GM21515 (cell line): ENCODE measurements around the gene KLHL4.
"Not testable (repeated sequence)": the region's sequence is repeated elsewhere in the genome, so short reads cannot be mapped to it uniquely, and the experiment has no call there.

Experiments used
- ATAC-seq: cut with Tn5 transposase; IDR thresholded peaks from one replicate; pipeline ENCODE4 v1.9.1; 2021; ENCODE audit not compliant: unreplicated experiment

The KLHL4 gene

DNA sequence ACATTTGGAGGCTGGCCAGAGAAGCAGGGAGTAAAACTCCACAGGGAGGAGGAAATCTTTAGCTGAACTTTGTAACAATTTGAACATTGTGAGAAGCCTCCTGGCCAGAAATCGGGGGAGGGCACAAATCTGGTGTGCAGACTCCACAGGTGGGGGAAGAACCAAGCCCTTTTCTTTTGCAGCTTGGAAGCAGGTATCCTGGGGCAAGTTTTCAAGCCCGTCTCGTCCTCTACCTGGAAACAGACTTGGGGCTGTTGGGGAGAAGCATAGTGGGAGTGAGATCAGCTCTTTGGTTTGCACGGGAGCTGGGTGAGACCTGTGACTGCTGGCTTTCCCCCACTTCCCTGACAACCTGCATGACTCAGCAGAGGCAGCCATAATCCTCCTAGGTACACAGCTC, 123.8 kb downstream of the KLHL4 start:
- ATAC-seq, result not testable (repeated sequence)

DNA sequence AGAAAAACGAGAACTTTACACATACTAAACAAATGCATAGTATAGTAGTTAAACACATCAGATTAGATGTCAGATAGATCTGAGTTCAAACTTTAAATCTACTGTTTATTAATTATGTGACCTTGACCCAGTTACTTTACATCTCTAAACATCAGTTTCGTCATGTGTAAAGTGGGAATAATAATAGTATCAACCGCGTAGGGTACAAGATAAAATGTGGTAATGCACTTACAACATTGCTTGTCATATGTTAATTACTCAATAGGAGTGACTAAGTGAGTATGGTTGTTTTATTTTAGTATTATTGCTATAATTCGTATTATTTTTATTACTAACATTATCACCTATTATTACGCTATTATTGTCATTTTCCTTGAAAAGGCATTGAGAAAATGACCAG, 144.2 kb downstream of the KLHL4 start:
- ATAC-seq, result no peak

DNA sequence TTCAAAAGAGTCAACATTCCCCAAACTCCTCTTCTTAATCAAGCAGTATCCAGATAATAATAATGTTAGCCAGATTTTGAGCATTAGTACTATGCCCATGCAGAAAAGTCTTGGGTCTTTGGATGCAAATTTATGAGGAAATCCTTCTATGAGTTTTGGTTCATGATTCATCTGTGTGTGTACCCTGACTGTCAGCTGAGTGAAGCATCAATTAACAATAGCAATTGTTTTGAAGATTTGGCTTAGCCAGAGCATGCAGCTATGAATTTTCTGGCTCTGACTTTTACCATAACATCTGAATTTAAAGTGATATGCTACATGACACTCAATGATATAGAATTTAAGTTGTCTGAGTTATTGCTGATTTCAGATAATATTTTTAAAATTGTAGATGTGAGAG, 145.8 kb downstream of the KLHL4 start:
- ATAC-seq, result no peak

DNA sequence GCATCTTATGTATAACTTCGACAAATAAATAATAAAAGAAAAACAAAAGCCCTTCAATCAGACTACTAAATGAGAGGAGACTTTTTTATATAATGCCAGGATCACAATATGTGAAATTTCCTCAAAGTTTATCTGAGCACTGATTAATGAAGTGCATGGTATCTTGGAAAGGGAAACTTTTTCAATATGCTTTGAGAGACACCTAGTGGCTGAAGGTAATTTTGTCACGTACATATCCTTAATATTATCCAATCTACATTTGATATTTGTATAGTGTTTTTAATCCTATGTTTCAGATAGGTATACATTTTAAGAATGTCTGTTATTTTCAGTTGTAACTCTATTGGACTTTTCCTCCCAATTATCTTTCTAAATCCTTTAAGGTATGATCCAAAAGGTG, 146.8 kb downstream of the KLHL4 start:
- no peak for ATAC-seq

DNA sequence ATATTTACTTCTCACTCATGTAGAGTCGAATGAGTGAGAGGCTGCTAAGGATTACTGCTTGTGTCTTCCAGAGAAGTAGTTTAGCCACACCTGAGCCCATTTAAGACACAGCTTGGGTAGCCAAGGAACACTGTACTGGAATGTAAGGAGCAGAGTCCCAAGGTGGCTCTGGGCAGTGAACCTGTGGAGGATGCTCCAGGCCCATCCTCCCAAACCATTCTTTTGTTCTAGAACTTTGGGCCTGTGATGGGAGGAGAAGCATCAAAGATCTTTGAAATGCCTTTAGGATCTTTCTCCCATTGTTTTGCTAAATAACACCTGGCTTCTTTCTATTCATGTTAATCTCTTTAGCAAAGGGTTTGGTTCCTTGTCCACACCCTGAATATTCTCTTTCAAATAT, 162.2 kb downstream of the KLHL4 start:
- no peak for ATAC-seq

DNA sequence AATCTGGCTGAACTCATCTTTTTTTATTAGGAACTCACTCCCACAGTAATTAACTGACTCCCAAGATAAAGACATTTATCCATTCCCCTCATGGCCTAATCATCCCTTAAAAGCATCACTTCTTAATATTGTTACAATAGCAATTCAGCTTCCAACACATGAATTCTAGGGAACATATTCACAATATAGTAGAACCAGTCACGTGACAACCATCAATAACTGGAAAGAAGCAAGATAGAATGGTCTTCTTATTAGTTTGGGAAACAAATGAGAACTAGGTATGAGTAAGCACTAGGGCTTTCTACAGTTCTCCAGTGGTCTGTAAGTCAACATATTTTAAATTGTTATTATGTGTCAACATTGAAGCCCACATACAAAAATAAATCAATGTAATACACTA, 170.1 kb downstream of the KLHL4 start:
- no peak for ATAC-seq

DNA sequence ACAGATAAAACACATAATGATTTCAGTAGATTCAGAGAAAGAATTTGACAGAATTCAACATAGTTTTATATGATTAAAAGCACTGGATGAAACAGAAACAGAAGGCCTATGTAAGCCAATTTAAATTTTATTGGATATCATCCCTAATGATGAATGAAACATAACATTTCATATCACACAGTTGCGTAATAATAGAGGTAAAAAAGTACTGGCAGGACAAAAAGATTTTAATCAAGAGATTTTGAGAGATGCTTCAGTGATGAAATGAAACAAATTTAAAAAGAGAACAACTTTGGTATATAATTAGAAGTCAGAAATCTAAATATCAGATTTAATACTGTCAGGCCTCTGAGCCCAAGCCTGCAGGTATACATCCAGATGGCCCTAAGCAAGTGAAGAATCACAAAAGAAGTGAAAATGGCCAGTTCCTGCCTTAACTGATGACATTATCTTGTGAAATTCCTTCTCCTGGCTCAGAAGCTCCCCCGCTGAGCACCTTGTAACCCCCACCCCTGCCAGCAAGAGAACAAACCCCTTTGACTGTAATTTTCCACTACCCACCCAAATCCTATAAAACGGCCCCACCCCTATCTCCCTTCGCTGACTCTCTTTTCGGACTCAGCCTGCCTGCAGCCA, 170.6 kb downstream of the KLHL4 start:
- ATAC-seq, result not testable (repeated sequence)

DNA sequence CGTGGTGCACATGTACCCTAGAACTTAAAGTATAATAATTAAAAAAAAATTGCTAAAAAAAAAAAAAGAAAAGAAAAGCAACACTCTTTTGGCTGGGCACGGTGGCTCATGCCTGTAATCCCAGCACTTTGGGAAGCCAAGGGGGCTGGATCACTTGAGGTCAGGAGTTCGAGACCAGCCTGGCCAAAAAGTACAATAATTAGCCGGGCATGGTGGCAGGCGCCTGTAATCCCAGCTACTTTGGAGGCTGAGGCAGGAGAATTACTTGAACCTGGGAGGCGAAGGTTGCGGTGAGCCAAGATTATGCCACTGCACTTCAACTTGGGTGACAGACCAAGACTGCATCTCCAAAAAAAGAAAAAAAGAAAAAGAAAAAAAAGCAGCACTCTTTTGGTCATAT, 171.6 kb downstream of the KLHL4 start:
- not testable (repeated sequence) for ATAC-seq

DNA sequence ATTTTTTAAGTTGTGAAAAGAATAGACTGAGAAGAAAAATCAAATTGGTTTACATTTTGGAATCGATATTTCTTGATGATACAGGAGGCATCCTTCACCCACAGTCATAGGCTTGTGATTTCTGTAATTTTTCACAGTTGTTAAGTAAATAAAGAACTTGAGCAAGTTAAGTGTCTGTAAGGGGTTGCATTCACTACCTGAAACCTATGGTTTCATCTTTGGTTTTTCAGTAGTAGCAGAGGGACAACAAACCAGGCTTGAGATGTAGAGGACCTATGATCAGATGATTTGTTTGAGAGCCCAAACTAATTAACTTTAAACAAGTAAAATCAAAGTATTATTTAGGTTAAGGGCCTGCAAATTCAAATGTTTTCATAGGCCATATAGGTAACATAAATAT, 175.6 kb downstream of the KLHL4 start:
- no peak for ATAC-seq

DNA sequence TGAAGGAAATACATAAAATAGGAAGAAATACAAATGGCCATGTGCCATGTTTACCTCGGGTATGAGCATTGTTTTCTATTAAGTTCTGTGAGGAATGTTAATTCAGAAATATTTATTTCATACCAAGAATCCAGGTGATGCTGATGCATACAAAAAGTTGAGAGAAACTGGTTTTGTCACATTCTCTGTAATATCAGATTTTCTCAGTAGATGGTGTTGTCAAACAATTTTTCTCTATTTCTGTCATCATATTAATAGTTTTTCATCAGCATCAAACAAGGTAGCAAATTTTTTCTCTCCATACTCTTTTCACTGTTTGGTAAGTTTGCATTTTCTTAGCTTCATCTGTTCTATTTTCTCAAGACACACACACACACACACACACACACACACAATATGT, 179.8 kb downstream of the KLHL4 start:
- no peak for ATAC-seq

DNA sequence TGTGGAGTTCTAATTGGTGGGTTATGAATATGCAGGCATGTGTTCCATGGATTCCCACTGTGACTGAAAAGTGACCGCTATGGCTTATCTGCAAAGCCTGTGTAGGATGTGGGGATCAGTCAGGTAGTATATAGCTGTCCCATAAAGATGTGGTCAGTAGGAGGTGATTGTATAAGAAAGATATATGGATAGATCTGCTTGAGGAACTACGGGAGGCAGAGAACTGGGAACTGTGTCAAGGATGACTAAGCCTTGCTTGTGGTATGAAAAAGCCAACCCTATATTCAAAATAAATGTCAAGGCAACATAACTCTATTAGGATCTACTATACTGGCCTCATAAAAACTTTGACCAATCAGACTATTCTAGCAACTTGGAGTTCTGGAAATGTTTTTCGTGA, 185.2 kb downstream of the KLHL4 start:
- ATAC-seq, result no peak

DNA sequence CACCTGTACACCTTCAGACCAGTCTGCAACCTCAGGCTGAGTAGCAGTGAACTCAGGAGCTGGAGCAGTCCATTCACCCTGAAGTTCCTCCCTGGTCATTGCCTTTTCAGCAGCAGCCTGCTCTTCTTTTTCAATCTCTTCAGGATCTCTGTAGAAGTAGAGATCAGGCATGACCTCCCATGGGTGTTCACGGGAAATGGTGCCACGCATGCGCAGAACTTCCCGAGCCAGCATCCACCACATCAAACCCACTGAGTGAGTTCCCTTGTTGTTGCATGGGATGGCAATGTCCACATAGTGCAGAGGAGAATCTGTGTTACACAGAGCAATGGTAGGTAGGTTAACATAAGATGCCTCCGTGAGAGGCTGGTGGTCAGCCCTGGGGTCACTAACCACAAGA, 185.9 kb downstream of the KLHL4 start:
- ATAC-seq, result not testable (repeated sequence)

DNA sequence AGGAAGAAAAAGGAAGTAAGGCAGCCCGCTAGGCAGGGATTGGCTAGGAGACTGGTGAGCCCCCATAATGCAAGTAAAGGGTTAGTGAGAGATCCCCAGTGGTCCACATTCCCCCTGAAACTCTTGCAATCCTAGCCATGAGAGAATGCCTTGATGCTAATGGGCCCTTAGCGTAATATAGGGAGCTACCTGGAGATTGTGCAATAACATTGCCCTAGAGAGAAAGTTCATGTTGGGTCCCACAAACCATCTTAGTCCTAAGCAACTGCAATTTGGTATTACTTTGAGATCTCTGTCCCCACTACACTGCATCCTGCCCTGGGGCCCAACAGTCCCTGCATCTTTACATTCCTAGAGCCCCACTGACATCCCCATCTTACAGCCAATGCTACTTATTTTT, 188.5 kb downstream of the KLHL4 start:
- no peak for ATAC-seq

DNA sequence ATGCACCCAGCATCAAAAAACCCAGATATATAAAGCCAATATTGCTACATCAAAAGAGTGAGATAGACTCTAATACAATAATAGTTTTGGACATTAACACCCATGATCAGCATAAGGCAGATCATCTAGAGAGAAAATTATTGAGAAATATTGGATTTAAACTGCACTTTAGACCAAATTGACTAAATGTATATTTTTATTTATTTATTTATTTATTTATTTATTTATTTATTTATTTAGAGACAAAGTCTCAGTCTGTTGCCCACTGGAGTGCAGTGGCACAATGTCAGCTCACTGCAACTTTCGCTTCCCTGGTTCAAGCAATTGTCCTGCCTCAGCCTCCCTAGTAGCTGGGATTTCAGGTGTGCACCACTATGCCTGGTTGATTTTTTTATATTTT, 193.0 kb downstream of the KLHL4 start:
- no peak for ATAC-seq
